Measurements from ENCODE around the gene SRC.

GRCh38 chr20:37419774-37420542 is 74.0 kb downstream of the SRC start:
- no peak for TF ChIP-seq POLR2AphosphoS5 (IDR thresholded peaks at IDR 0.05; ENCODE audit: low read depth, low read length)
- no peak for TF ChIP-seq GABPA (IDR thresholded peaks at IDR 0.05; ENCODE audit: low read depth)
- no peak for TF ChIP-seq REST (IDR thresholded peaks at IDR 0.05; ENCODE audit: low read depth, low read length)
- TF ChIP-seq CTCF (IDR thresholded peaks at IDR 0.05) = no peak
- no peak for TF ChIP-seq SIN3A (IDR thresholded peaks at IDR 0.05; ENCODE audit: borderline replicate concordance, low read depth, low read length)
- no peak for TF ChIP-seq RCOR1 (IDR thresholded peaks at IDR 0.05; ENCODE audit: low read length)
- TF ChIP-seq TCF12 (IDR thresholded peaks at IDR 0.05) = no peak
- TF ChIP-seq JUND (IDR thresholded peaks at IDR 0.05) = no peak
- no peak for TF ChIP-seq FOXM1 (IDR thresholded peaks at IDR 0.05; ENCODE audit: low read depth)
- TF ChIP-seq NRF1 (IDR thresholded peaks at IDR 0.05; ENCODE audit: low read depth, low read length) = no peak
- TF ChIP-seq RAD21 (IDR thresholded peaks at IDR 0.05; ENCODE audit: low read length) = no peak

Measured in SK-N-SH (cell line).